Osteocyte (in vitro differentiated cells): Measurements from ENCODE around the gene NACA. TPM values are rescaled to one million over a fixed set of nuclear protein-coding genes. Genes with fewer than 3 reads are reported as not detected.
"Not testable (repeated sequence)": the region's sequence is repeated elsewhere in the genome, so short reads cannot be mapped to it uniquely, and the experiment has no call there.

Experiments used
- DNase-seq: peaks from one replicate; pipeline ENCODE4 v3.0.0; 2021; ENCODE audit warnings: mixed read lengths; ENCODE audit not compliant: unreplicated experiment; ENCODE audit errors: extremely low spot score
- H3K27ac Mint-ChIP-seq: one replicate; pipeline ENCODE4 v1.8.0; 2021; ENCODE audit warnings: mild to moderate bottlenecking, mixed read lengths; ENCODE audit not compliant: unreplicated experiment
- H3K27me3 Mint-ChIP-seq: one replicate; pipeline ENCODE4 v1.8.0; 2021; ENCODE audit warnings: mixed read lengths; ENCODE audit not compliant: unreplicated experiment
- H3K36me3 Mint-ChIP-seq: one replicate; pipeline ENCODE4 v1.8.0; 2021; ENCODE audit warnings: mixed read lengths; ENCODE audit not compliant: unreplicated experiment
- H3K4me1 Mint-ChIP-seq: one replicate; pipeline ENCODE4 v1.8.0; 2021; ENCODE audit warnings: mixed read lengths; ENCODE audit not compliant: unreplicated experiment
- H3K4me3 Mint-ChIP-seq: one replicate; pipeline ENCODE4 v1.8.0; 2021; ENCODE audit warnings: mild to moderate bottlenecking, moderate library complexity, mixed read lengths; ENCODE audit not compliant: unreplicated experiment
- H3K9me3 Mint-ChIP-seq: one replicate; pipeline ENCODE4 v1.8.0; 2021; ENCODE audit warnings: mixed read lengths; ENCODE audit not compliant: unreplicated experiment
- total RNA-seq: library from RNA; stranded (reverse); gene quantifications from 2 replicates; pipeline ENCODE4 v1.2.1, GENCODE V29; 2021
- TF ChIP-seq, protein P1 (sequence below): fragments of 200-600 bp; sonication (generic); IDR thresholded peaks from 2 replicates; pipeline ENCODE4 v1.5.0; 2021; ENCODE audit warnings: antibody characterized with exemption, mild to moderate bottlenecking, moderate library complexity

The NACA gene
- total RNA-seq, 1 donor from 2014 or later: 791 TPM

DNA sequence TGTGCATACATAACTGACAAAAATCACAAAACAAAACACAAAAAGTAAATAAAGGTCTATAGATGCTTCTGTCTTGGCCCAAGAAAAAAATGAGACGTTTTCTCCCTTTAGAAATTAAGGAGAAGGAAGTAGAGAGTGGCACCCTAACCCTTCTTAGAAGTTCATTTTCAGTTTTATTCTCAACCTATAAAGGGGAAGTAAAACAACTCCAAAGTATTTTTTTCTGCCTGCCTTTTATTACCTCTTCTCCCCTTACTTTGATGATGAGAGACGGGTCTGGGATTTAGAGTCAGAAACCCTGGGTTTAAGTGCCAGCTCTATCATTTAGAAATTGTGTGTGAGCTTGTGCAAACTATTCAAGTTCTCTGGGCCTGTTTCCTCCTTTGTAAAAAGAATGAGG, 24.3 kb upstream of the NACA start:
- TF ChIP-seq, protein P1, sequence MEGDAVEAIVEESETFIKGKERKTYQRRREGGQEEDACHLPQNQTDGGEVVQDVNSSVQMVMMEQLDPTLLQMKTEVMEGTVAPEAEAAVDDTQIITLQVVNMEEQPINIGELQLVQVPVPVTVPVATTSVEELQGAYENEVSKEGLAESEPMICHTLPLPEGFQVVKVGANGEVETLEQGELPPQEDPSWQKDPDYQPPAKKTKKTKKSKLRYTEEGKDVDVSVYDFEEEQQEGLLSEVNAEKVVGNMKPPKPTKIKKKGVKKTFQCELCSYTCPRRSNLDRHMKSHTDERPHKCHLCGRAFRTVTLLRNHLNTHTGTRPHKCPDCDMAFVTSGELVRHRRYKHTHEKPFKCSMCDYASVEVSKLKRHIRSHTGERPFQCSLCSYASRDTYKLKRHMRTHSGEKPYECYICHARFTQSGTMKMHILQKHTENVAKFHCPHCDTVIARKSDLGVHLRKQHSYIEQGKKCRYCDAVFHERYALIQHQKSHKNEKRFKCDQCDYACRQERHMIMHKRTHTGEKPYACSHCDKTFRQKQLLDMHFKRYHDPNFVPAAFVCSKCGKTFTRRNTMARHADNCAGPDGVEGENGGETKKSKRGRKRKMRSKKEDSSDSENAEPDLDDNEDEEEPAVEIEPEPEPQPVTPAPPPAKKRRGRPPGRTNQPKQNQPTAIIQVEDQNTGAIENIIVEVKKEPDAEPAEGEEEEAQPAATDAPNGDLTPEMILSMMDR: no peak
- H3K9me3 Mint-ChIP-seq: no peaks in the 10 kb centered on the region
- no peak for DNase-seq
- no peaks in the 10 kb centered on the region for H3K27me3 Mint-ChIP-seq
- H3K4me3 Mint-ChIP-seq: no peak overlapping the region
- no peaks in the 10 kb centered on the region for H3K36me3 Mint-ChIP-seq
- H3K4me1 Mint-ChIP-seq: peaks cover 13% of the 10 kb centered on the region
- no peak overlapping the region for H3K27ac Mint-ChIP-seq

DNA sequence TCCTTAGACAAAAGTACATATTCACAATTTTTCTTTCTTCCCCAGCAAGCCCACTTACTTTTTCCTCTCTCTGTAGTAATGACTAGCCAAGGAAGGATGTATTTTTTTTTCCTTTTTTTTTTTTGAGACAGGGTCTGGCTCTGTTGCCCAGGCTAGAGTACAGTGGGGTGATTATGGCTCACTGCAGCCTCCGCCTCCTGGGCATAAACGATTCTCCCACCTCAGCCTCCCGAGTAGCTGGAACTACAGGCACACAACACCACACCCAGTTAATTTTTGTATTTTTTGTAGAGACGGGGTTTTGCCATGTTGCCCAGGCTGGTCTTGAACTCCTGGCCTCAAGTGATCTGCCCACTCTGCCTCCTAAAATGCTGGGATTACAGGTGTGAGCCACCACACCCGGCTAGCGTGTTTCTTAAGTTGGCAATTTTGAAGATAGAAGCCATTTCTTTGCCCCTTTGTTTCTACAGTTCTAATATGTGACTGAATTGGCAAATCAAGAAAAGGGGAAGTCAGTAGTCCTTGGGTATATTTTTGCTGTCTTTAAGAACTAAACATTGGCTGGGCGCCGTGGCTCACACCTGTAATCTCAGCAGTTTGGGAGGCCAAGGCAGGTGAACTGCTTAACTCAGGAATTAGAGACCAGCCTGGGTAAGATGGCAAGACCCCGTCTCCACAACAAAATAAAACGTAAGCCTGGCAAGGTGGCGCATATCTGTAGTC, 3.2 kb upstream of the NACA start:
- peaks cover 15% of the 10 kb centered on the region for H3K4me1 Mint-ChIP-seq
- TF ChIP-seq, protein P1: no peak
- H3K9me3 Mint-ChIP-seq: no peaks in the 10 kb centered on the region
- no peaks in the 10 kb centered on the region for H3K27me3 Mint-ChIP-seq
- H3K36me3 Mint-ChIP-seq: no peaks in the 10 kb centered on the region
- no peak overlapping the region for H3K4me3 Mint-ChIP-seq
- DNase-seq: peak; percentile 23
- no peak overlapping the region for H3K27ac Mint-ChIP-seq

DNA sequence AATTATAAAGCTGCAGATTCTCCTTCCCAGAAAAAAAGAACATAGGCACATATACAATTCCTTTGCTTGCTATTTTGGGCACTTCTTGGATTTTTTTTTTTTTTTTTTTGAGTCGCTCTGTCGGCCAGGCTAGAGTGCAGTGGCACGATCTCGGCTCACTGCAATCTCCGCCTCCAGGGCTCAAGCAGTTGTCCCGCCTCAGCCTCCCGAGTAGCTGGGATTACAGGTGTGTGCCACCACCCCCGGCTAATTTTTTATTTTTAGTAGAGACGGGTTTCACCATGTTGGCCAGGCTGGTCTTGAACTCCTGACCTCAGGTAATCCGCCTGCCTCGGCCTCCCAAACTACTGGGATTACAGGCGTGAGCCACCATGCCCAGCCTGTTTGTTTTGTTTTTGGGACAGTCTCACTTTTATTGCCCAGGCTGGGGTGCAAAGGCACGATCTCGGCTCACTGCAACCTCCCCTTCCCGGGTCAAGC, 1.1 kb upstream of the NACA start:
- peak; percentile 54 for DNase-seq
- Mint-ChIP-seq H3K4me3 (peak overlapping the region; percentile 98), H3K4me1 (peaks cover 36% of the 10 kb centered on the region), H3K27ac (peak overlapping the region; percentile 99)
- not testable (repeated sequence) for H3K36me3 Mint-ChIP-seq, H3K9me3 Mint-ChIP-seq, H3K27me3 Mint-ChIP-seq

DNA sequence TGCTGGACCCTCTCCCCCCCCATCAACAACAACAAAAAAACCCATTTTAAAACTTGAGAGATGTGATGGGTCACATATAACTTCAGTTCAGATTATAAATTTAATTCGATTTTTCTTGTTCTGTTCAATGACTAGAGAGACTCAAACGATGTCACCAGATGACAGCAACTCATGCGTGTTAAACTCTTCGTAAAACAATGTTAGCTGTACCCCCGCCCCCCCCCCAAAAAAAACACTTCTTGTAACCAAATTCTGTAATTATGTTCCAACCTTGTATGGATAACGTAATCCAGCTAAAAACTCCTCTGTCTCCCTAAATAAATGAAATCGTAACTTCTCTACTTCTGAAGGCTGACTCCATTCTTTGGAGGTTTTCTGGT, 614 bp upstream of the NACA start:
- Mint-ChIP-seq H3K27me3 (no peaks in the 10 kb centered on the region), H3K36me3 (peaks cover 9% of the 10 kb centered on the region), H3K9me3 (no peaks in the 10 kb centered on the region), H3K4me3 (peak overlapping the region; percentile 98), H3K4me1 (peaks cover 41% of the 10 kb centered on the region), H3K27ac (peak overlapping the region; percentile 99)
- TF ChIP-seq, protein P1: no peak
- no peak for DNase-seq

DNA sequence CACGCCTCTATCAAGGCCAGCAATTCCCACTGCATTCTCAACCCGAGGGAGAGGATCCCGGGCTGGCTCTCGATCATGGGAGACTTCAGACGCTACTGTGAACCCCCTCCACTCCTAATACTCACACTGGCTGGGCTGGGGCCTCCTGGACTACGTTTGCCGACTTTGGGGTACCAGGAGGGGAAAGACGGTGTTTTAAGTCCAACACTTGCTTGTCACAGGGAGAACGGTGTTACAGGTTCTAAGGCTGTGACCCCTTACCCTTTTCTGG, 463 bp downstream of the NACA start:
- Mint-ChIP-seq H3K4me3 (peak overlapping the region; percentile 98), H3K27me3 (no peaks in the 10 kb centered on the region), H3K36me3 (peaks cover 20% of the 10 kb centered on the region), H3K9me3 (no peaks in the 10 kb centered on the region), H3K27ac (peak overlapping the region; percentile 99), H3K4me1 (peaks cover 51% of the 10 kb centered on the region)
- TF ChIP-seq, protein P1: no peak
- peak; percentile 75 for DNase-seq
